GM18499 (cell line): ENCODE data around the gene MAPK10.

Experiments used
- ATAC-seq: cut with Tn5 transposase; IDR thresholded peaks from one replicate; pipeline ENCODE4 v1.9.1; 2021; ENCODE audit warnings: moderate number of reproducible peaks; ENCODE audit not compliant: insufficient read depth, unreplicated experiment

The MAPK10 gene

GRCh38 chr4:86359944-86360478 is at the start of gene MAPK10:
Gene MAPK10 (minus strand): TSS chr4:86360053.
- peak; percentile 96 for ATAC-seq

GRCh38 chr4:86403575-86403974 is 43.7 kb upstream of the MAPK10 start:
- ATAC-seq = no peak

GRCh38 chr4:86401826-86402225 is 42.0 kb upstream of the MAPK10 start:
- no peak for ATAC-seq

GRCh38 chr4:86400216-86400615 is 40.4 kb upstream of the MAPK10 start:
- no peak for ATAC-seq

GRCh38 chr4:86398187-86398586 is 38.3 kb upstream of the MAPK10 start:
- peak; percentile 77 for ATAC-seq

- ATAC-seq = no peak
These were observed 33.9 kb upstream of the MAPK10 start for GRCh38 chr4:86393749-86394148.

GRCh38 chr4:86389664-86390063 is 29.8 kb upstream of the MAPK10 start:
- ATAC-seq = no peak

GRCh38 chr4:86388252-86388651 is 28.4 kb upstream of the MAPK10 start:
- ATAC-seq = no peak

GRCh38 chr4:86386817-86387415 is 27.1 kb upstream of the MAPK10 start:
- ATAC-seq = no peak

- no peak for ATAC-seq
These were observed 26.3 kb upstream of the MAPK10 start for GRCh38 chr4:86386201-86386600.

- ATAC-seq = no peak
These were observed 21.6 kb upstream of the MAPK10 start for GRCh38 chr4:86381431-86381830.

GRCh38 chr4:86380181-86380724 is 20.4 kb upstream of the MAPK10 start:
- no peak for ATAC-seq

- ATAC-seq = no peak
These were observed 17.0 kb upstream of the MAPK10 start for GRCh38 chr4:86376850-86377249.

GRCh38 chr4:86368433-86368832 is 8.6 kb upstream of the MAPK10 start:
- ATAC-seq = no peak

- no peak for ATAC-seq
These were observed 7.7 kb upstream of the MAPK10 start for GRCh38 chr4:86367577-86367976.

- no peak for ATAC-seq
These were observed 7.1 kb upstream of the MAPK10 start for GRCh38 chr4:86366920-86367319.

- no peak for ATAC-seq
These were observed 2.7 kb upstream of the MAPK10 start for GRCh38 chr4:86362510-86362909.

- ATAC-seq = no peak
These were observed 1.6 kb downstream of the MAPK10 start for GRCh38 chr4:86358257-86358656.

- no peak for ATAC-seq
These were observed 2.2 kb downstream of the MAPK10 start for GRCh38 chr4:86357608-86358007.

- ATAC-seq = no peak
These were observed 3.2 kb downstream of the MAPK10 start for GRCh38 chr4:86356425-86357210.

- ATAC-seq = no peak
These were observed 5.5 kb downstream of the MAPK10 start for GRCh38 chr4:86354390-86354789.
